ENCODE results near the gene RASA3. TPM values are rescaled to one million over a fixed set of nuclear protein-coding genes. Genes with fewer than 3 reads are reported as not detected.

RASA3 gene
- total RNA-seq, 1 donor from 2014 or later = 29.9 TPM

DNA sequence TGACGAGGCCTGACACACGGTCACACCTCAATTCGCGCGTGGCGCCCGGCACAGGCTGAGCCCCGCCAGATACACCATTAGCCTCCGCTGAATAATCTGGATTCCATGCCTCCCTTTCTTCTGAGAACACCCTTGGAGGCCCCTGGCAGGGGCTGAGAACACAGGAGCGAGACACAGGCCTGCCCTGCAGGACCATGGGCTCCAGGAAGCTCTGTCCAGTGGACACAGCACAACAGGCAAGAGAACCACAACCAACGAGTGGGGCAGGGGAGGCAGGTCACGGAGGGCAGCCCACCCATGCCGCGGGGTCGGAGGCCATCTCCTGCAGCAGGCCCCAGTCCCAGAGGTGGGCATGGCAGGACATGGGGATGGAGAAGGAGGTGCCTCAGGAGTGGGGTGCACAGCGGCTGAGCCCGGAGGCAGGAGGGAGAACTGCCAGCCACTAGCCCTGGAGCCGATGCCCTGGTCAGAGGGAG is 82.8 kb downstream of the RASA3 start:
- H3K27ac Mint-ChIP-seq (ENCODE audit: unreplicated experiment) = no peak overlapping the region
- H3K36me3 Mint-ChIP-seq (ENCODE audit: low read depth) = peaks cover 12% of the 10 kb centered on the region
- no peaks in the 10 kb centered on the region for H3K27me3 Mint-ChIP-seq (ENCODE audit: low read depth)
- TF ChIP-seq, protein P1, sequence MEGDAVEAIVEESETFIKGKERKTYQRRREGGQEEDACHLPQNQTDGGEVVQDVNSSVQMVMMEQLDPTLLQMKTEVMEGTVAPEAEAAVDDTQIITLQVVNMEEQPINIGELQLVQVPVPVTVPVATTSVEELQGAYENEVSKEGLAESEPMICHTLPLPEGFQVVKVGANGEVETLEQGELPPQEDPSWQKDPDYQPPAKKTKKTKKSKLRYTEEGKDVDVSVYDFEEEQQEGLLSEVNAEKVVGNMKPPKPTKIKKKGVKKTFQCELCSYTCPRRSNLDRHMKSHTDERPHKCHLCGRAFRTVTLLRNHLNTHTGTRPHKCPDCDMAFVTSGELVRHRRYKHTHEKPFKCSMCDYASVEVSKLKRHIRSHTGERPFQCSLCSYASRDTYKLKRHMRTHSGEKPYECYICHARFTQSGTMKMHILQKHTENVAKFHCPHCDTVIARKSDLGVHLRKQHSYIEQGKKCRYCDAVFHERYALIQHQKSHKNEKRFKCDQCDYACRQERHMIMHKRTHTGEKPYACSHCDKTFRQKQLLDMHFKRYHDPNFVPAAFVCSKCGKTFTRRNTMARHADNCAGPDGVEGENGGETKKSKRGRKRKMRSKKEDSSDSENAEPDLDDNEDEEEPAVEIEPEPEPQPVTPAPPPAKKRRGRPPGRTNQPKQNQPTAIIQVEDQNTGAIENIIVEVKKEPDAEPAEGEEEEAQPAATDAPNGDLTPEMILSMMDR (IDR thresholded peaks at IDR 0.05) = no peak
- no peaks in the 10 kb centered on the region for H3K9me3 Mint-ChIP-seq (ENCODE audit: low read depth)
- no peak for DNase-seq (ENCODE audit: low spot score)
- H3K4me1 Mint-ChIP-seq (ENCODE audit: low read depth) = peaks cover 33% of the 10 kb centered on the region
- H3K4me3 Mint-ChIP-seq (ENCODE audit: unreplicated experiment) = no peak overlapping the region

DNA sequence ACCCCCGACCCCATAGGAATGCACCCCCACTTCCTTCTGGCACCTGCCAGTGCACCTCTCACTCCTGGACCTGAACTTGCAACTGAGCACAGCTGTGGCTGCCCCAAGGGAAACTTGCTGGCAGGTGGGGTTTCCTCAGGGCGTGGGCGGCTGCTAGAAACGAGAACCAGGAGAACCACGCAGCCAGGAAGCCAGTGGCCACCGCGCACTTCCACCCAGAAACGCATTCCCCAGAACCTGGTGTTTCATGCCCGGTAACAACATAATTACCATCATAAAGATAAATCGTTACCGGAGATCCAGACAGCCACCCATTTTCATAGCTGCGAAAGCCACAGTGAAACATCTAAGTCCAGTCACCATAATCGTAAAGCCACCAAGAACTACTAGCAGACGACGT is 83.4 kb downstream of the RASA3 start:
- Mint-ChIP-seq H3K36me3 (ENCODE audit: low read depth) (peaks cover 12% of the 10 kb centered on the region), H3K27me3 (ENCODE audit: low read depth) (no peaks in the 10 kb centered on the region), H3K9me3 (ENCODE audit: low read depth) (no peaks in the 10 kb centered on the region), H3K27ac (ENCODE audit: unreplicated experiment) (no peak overlapping the region), H3K4me3 (ENCODE audit: unreplicated experiment) (no peak overlapping the region), H3K4me1 (ENCODE audit: low read depth) (peaks cover 36% of the 10 kb centered on the region)
- TF ChIP-seq, protein P1 (IDR thresholded peaks at IDR 0.05) = no peak
- no peak for DNase-seq (ENCODE audit: low spot score)

DNA sequence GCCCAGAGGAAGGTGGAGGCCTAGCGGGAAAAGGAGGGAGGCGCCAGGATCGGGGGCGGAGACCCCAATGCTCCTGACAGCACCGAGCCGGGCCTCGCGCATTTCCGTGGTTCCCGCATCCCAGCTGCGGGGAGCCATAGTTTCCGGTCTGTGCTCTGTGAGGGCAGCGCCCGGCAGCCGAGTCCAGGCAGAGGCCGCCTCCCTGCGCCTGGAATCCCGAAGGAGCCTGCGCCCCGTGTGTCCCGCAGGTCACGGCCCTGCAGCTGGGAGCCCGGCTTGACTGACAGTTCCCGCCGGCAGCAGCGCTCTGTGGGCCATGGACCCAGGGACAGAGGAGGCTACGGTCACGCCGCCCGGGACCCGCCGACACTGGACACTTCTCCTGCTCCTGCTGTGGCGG is 84.0 kb downstream of the RASA3 start:
- DNase-seq (ENCODE audit: low spot score) = no peak
- peaks cover 34% of the 10 kb centered on the region for H3K4me1 Mint-ChIP-seq (ENCODE audit: low read depth)

DNA sequence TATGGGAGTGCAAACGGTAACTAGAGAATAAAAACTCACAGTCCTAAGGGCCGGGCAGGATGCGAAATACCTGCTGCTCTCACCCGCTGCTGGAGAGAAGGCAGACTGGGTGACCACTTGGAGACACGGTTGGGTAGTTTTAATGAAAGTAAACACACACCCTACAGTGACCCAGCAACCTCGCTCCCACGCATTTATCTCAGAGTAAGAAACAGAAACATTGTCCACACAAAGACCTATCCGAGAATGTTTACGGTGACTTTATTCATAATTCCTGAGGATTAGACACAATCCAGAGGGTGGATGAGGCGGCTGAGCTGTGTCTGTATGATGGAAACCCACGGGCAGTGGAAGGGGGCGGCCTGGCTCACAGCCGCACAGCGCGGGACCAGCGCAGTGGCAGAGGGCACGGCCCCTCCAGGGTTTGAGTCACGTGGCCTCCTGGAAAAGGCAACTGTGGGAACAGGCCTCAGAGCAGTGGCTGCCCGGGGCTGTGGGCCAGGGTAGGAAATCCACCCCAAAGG is 85.0 kb downstream of the RASA3 start:
- H3K27ac Mint-ChIP-seq (ENCODE audit: unreplicated experiment) = no peak overlapping the region
- H3K9me3 Mint-ChIP-seq (ENCODE audit: low read depth) = no peaks in the 10 kb centered on the region
- TF ChIP-seq, protein P1 (IDR thresholded peaks at IDR 0.05) = no peak
- no peaks in the 10 kb centered on the region for H3K27me3 Mint-ChIP-seq (ENCODE audit: low read depth)
- H3K36me3 Mint-ChIP-seq (ENCODE audit: low read depth) = peaks cover 15% of the 10 kb centered on the region
- peaks cover 32% of the 10 kb centered on the region for H3K4me1 Mint-ChIP-seq (ENCODE audit: low read depth)
- H3K4me3 Mint-ChIP-seq (ENCODE audit: unreplicated experiment) = no peak overlapping the region
- no peak for DNase-seq (ENCODE audit: low spot score)

More for the DNA sequence above, 84.0 kb downstream of the RASA3 start:
- Mint-ChIP-seq H3K36me3 (ENCODE audit: low read depth) (peaks cover 12% of the 10 kb centered on the region), H3K4me3 (ENCODE audit: unreplicated experiment) (no peak overlapping the region), H3K27ac (ENCODE audit: unreplicated experiment) (no peak overlapping the region), H3K9me3 (ENCODE audit: low read depth) (no peaks in the 10 kb centered on the region), H3K27me3 (ENCODE audit: low read depth) (no peaks in the 10 kb centered on the region)
- TF ChIP-seq, protein P1 (IDR thresholded peaks at IDR 0.05) = no peak

- no peak for DNase-seq (ENCODE audit: low spot score)
- H3K36me3 Mint-ChIP-seq (ENCODE audit: low read depth) = peaks cover 17% of the 10 kb centered on the region
- no peak overlapping the region for H3K27ac Mint-ChIP-seq (ENCODE audit: unreplicated experiment)
- no peak overlapping the region for H3K4me3 Mint-ChIP-seq (ENCODE audit: unreplicated experiment)
- no peaks in the 10 kb centered on the region for H3K27me3 Mint-ChIP-seq (ENCODE audit: low read depth)
- peaks cover 32% of the 10 kb centered on the region for H3K4me1 Mint-ChIP-seq (ENCODE audit: low read depth)
- TF ChIP-seq, protein P1 (IDR thresholded peaks at IDR 0.05) = no peak
- no peaks in the 10 kb centered on the region for H3K9me3 Mint-ChIP-seq (ENCODE audit: low read depth)
Observed at GRCh38 chr13:114046431-114046975, 85.9 kb downstream of the RASA3 start.

All from chondrocyte (in vitro differentiated cells).